ENCODE results near the gene UMODL1.

The UMODL1 gene

DNA sequence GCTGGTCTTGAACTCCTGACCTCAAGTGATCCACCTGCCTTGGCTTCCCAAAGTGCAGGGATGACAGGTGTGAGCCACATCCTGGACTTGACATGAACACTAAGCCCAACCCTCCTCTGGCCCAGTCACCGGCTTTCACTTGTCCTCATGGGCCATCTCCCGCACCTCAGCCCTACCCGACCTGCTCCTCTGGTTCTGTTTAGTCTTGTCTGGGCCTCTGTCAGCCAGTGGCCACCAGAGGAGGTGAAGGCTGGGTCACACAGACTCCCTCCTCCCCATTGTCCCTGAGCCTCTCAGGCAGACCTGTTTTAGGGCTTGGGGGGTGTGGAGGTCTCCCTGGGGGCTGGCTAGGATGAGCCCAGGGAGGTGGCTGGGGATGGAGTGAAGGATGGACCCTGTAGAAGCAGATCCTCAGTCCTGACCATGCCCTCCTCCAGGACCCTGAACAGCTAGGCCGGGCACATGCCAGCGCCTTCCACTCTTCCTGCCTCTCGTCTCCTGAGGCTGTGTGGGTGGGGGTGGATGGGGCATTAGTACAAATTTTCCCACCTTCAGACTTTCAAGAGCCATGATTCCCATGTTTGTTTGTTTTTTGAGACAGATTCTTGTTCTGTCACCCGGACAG is 26.1 kb upstream of the UMODL1 start:
- no CpG with 5 or more reads among the region's 7 CpGs for WGBS (ENCODE audit: extremely low coverage, insufficient coverage, insufficient read length)
- H3K27me3 ChIP-seq (ENCODE audit: insufficient read depth, low read length), result no peaks in the 10 kb centered on the region
- no peak overlapping the region for H3K27ac ChIP-seq (ENCODE audit: low read depth, low read length)
- no peak overlapping the region for H2BK5ac ChIP-seq (ENCODE audit: low read depth, low read length, poor library complexity)
- H3K18ac ChIP-seq (ENCODE audit: low read length), result no peak overlapping the region
- H2BK120ac ChIP-seq (ENCODE audit: insufficient read depth, low read length, poor library complexity), result no peak overlapping the region
- H3K4me1 ChIP-seq (ENCODE audit: control insufficient read depth in 1 of 2, insufficient read depth in 2 of 2, low read length in 2 of 2), result peaks cover 0 to 5% of the 10 kb centered on the region in 2 experiments
- no peak overlapping the region for H3K23ac ChIP-seq (ENCODE audit: low read length)
- H4K8ac ChIP-seq (ENCODE audit: low read depth, low read length), result no peak overlapping the region
- H3K79me1 ChIP-seq (ENCODE audit: low read length), result no peaks in the 10 kb centered on the region
- H3K4ac ChIP-seq (ENCODE audit: low read depth, low read length), result no peak overlapping the region
- DNase-seq, result no peak
- H2AK5ac ChIP-seq (ENCODE audit: low read length), result no peak overlapping the region
- no peak overlapping the region for H3K4me2 ChIP-seq (ENCODE audit: low read length)
- H4K12ac ChIP-seq (ENCODE audit: low read depth, low read length), result no peak overlapping the region
- no peak overlapping the region for H3K4me3 ChIP-seq (ENCODE audit: low read depth, low read length)
- H3K79me2 ChIP-seq (ENCODE audit: control insufficient read depth, insufficient read depth, low read length, poor library complexity), result no peaks in the 10 kb centered on the region
- no peak overlapping the region for H2BK12ac ChIP-seq (ENCODE audit: low read length)
- no peak overlapping the region for H2AFZ ChIP-seq (ENCODE audit: insufficient read depth, low read length, poor library complexity)
- no peaks in the 10 kb centered on the region for H3K36me3 ChIP-seq (ENCODE audit: control insufficient read depth in 1 of 2, insufficient read depth in 2 of 2, low read length in 2 of 2)
- no peak overlapping the region for H3K14ac ChIP-seq (ENCODE audit: low read length)
- H3K9me3 ChIP-seq (ENCODE audit: insufficient read depth, low read depth, low read length), result peaks cover 2% of the 10 kb centered on the region
- no peak overlapping the region for H4K91ac ChIP-seq (ENCODE audit: low read depth, low read length)
- no peak overlapping the region for H3K9ac ChIP-seq (ENCODE audit: low read length)

GRCh38 chr21:42047821-42048613 is 23.1 kb upstream of the UMODL1 start:
- Histone ChIP-seq H3K27me3 (ENCODE audit: insufficient read depth, low read length) (no peaks in the 10 kb centered on the region), H2BK120ac (ENCODE audit: insufficient read depth, low read length, poor library complexity) (no peak overlapping the region), H3K4me1 (ENCODE audit: control insufficient read depth in 1 of 2, insufficient read depth in 2 of 2, low read length in 2 of 2) (no peaks in the 10 kb centered on the region), H3K14ac (ENCODE audit: low read length) (no peak overlapping the region), H4K91ac (ENCODE audit: low read depth, low read length) (no peak overlapping the region), H3K27ac (ENCODE audit: low read depth, low read length) (no peak overlapping the region), H4K12ac (ENCODE audit: low read depth, low read length) (no peak overlapping the region), H3K79me1 (ENCODE audit: low read length) (no peaks in the 10 kb centered on the region), H3K9me3 (ENCODE audit: insufficient read depth, low read depth, low read length) (no peaks in the 10 kb centered on the region), H3K4me3 (ENCODE audit: low read depth, low read length) (no peak overlapping the region), H2AFZ (ENCODE audit: insufficient read depth, low read length, poor library complexity) (no peak overlapping the region), H3K4ac (ENCODE audit: low read depth, low read length) (no peak overlapping the region), H3K4me2 (ENCODE audit: low read length) (no peak overlapping the region), H3K18ac (ENCODE audit: low read length) (no peak overlapping the region), H3K9ac (ENCODE audit: low read length) (no peak overlapping the region), H3K36me3 (ENCODE audit: control insufficient read depth in 1 of 2, insufficient read depth in 2 of 2, low read length in 2 of 2) (no peaks in the 10 kb centered on the region), H2AK5ac (ENCODE audit: low read length) (no peak overlapping the region), H3K23ac (ENCODE audit: low read length) (no peak overlapping the region), H4K8ac (ENCODE audit: low read depth, low read length) (no peak overlapping the region), H3K79me2 (ENCODE audit: control insufficient read depth, insufficient read depth, low read length, poor library complexity) (no peaks in the 10 kb centered on the region), H2BK5ac (ENCODE audit: low read depth, low read length, poor library complexity) (no peak overlapping the region), H2BK12ac (ENCODE audit: low read length) (no peak overlapping the region)
- WGBS (ENCODE audit: extremely low coverage, insufficient coverage, insufficient read length), result no CpG with 5 or more reads among the region's 19 CpGs
- no peak for DNase-seq

DNA sequence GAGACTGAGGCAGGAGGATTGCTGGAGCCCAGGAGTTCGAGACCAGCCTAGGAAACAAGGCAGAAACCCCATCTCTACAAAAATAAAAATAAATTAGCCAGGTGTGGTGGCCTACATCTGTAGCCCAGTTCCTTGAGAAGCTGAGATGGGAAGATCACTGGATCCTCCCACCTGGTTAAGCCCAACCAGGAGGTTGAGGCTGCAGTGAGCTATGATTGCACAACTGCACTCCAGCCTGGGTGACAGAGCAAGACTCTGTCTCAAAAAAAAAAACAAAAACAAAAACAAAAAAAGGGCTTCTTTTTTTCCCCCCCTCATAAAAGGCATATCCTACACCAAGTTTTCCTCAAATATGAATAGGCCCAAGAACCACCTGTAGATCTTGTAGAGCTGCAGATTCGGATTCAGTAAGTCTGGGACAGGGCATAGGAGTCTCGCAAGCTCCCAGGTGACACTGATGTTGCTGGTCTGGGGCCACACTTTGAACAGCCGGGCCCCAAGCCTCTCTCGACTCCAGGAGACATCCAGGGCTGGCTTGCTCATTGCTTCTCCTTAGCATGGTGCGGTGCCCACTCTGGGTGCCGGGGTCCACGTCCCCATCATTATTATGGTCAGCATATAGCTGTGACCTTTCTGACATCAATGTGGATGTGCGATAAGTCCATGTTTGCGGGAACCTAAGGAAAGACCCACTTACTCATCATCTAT is 22.1 kb upstream of the UMODL1 start:
- Histone ChIP-seq H4K91ac (ENCODE audit: low read depth, low read length) (no peak overlapping the region), H3K79me1 (ENCODE audit: low read length) (no peaks in the 10 kb centered on the region), H3K4me3 (ENCODE audit: low read depth, low read length) (no peak overlapping the region), H2AK5ac (ENCODE audit: low read length) (no peak overlapping the region), H3K4me1 (ENCODE audit: control insufficient read depth in 1 of 2, insufficient read depth in 2 of 2, low read length in 2 of 2) (no peaks in the 10 kb centered on the region), H3K79me2 (ENCODE audit: control insufficient read depth, insufficient read depth, low read length, poor library complexity) (no peaks in the 10 kb centered on the region), H2BK120ac (ENCODE audit: insufficient read depth, low read length, poor library complexity) (no peak overlapping the region), H3K14ac (ENCODE audit: low read length) (no peak overlapping the region), H2BK5ac (ENCODE audit: low read depth, low read length, poor library complexity) (no peak overlapping the region), H3K27me3 (ENCODE audit: insufficient read depth, low read length) (no peaks in the 10 kb centered on the region), H3K4me2 (ENCODE audit: low read length) (no peak overlapping the region), H3K9ac (ENCODE audit: low read length) (no peak overlapping the region), H3K27ac (ENCODE audit: low read depth, low read length) (no peak overlapping the region), H4K12ac (ENCODE audit: low read depth, low read length) (no peak overlapping the region), H4K8ac (ENCODE audit: low read depth, low read length) (no peak overlapping the region), H2AFZ (ENCODE audit: insufficient read depth, low read length, poor library complexity) (no peak overlapping the region), H3K18ac (ENCODE audit: low read length) (no peak overlapping the region), H3K23ac (ENCODE audit: low read length) (no peak overlapping the region), H2BK12ac (ENCODE audit: low read length) (no peak overlapping the region), H3K4ac (ENCODE audit: low read depth, low read length) (no peak overlapping the region), H3K9me3 (ENCODE audit: insufficient read depth, low read depth, low read length) (no peaks in the 10 kb centered on the region), H3K36me3 (ENCODE audit: control insufficient read depth in 1 of 2, insufficient read depth in 2 of 2, low read length in 2 of 2) (no peaks in the 10 kb centered on the region)
- DNase-seq, result no peak
- no CpG with 5 or more reads among the region's 10 CpGs for WGBS (ENCODE audit: extremely low coverage, insufficient coverage, insufficient read length)

- no peak overlapping the region for H3K23ac ChIP-seq (ENCODE audit: low read length)
- no peaks in the 10 kb centered on the region for H3K4me1 ChIP-seq (ENCODE audit: control insufficient read depth in 1 of 2, insufficient read depth in 2 of 2, low read length in 2 of 2)
- H3K18ac ChIP-seq (ENCODE audit: low read length), result no peak overlapping the region
- H4K91ac ChIP-seq (ENCODE audit: low read depth, low read length), result no peak overlapping the region
- no peaks in the 10 kb centered on the region for H3K9me3 ChIP-seq (ENCODE audit: insufficient read depth, low read depth, low read length)
- no peak overlapping the region for H3K4ac ChIP-seq (ENCODE audit: low read depth, low read length)
- H4K8ac ChIP-seq (ENCODE audit: low read depth, low read length), result no peak overlapping the region
- H2AK5ac ChIP-seq (ENCODE audit: low read length), result no peak overlapping the region
- no peak overlapping the region for H3K4me2 ChIP-seq (ENCODE audit: low read length)
- WGBS (ENCODE audit: extremely low coverage, insufficient coverage, insufficient read length), result no CpG with 5 or more reads among the region's 16 CpGs
- no peak overlapping the region for H2AFZ ChIP-seq (ENCODE audit: insufficient read depth, low read length, poor library complexity)
- no peak overlapping the region for H2BK12ac ChIP-seq (ENCODE audit: low read length)
- no peak overlapping the region for H3K4me3 ChIP-seq (ENCODE audit: low read depth, low read length)
- H3K79me1 ChIP-seq (ENCODE audit: low read length), result no peaks in the 10 kb centered on the region
- no peaks in the 10 kb centered on the region for H3K36me3 ChIP-seq (ENCODE audit: control insufficient read depth in 1 of 2, insufficient read depth in 2 of 2, low read length in 2 of 2)
- no peak overlapping the region for H4K12ac ChIP-seq (ENCODE audit: low read depth, low read length)
- no peaks in the 10 kb centered on the region for H3K27me3 ChIP-seq (ENCODE audit: insufficient read depth, low read length)
- no peaks in the 10 kb centered on the region for H3K79me2 ChIP-seq (ENCODE audit: control insufficient read depth, insufficient read depth, low read length, poor library complexity)
- no peak overlapping the region for H3K27ac ChIP-seq (ENCODE audit: low read depth, low read length)
- DNase-seq, result no peak
- H3K9ac ChIP-seq (ENCODE audit: low read length), result no peak overlapping the region
- no peak overlapping the region for H2BK120ac ChIP-seq (ENCODE audit: insufficient read depth, low read length, poor library complexity)
- H2BK5ac ChIP-seq (ENCODE audit: low read depth, low read length, poor library complexity), result no peak overlapping the region
- no peak overlapping the region for H3K14ac ChIP-seq (ENCODE audit: low read length)
Observed at GRCh38 chr21:42049578-42050430, 21.3 kb upstream of the UMODL1 start.

Data from trophoblast cell (in vitro differentiated cells and primary cell).